Peyer's patch (tissue), 4 donors: ENCODE results near the gene TYMP.

ENCODE experiments used
- CTCF ChIP-seq, 6 experiments: fragments of 450-650 bp in 4 of 6; fragments of 200-600 bp in 2 of 6; sonication (generic) in 1 of 6; IDR thresholded peaks; one replicate each; pipeline ENCODE4 v1.5.1; 2017 to 2019; ENCODE audit warnings: antibody characterized with exemption in 6 of 6, mild to moderate bottlenecking in 3 of 6, moderate library complexity in 1 of 6
- POLR2A ChIP-seq, 2 donors: fragments of 450-650 bp; IDR thresholded peaks; one replicate each; pipeline ENCODE4 v1.5.1; 2017; ENCODE audit warnings: antibody characterized with exemption in 2 of 2, mild to moderate bottlenecking in 2 of 2, moderate library complexity in 2 of 2

DNA sequence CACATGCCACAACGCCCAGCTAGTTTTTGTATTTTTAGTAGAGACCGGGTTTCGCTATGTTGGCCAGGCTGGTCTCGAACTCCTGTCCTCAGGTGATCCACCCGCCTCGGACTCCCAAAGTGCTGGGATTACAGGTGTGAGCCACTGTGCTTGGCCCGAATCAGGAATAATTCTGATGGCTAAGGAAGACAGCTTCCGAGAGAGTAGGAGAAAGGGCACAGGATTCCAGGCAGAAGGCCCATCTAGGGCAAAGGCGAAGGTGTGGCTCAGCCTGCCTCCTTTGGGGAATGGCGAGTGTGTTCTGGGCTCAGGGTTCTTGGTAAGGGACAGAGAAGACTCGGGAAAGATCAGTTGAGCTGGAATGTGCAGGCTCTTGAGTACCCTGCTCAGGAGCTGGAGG, 34.5 kb upstream of the TYMP start:
- TF ChIP-seq CTCF (IDR thresholded peaks at IDR 0.05) (no peak), POLR2A (IDR thresholded peaks at IDR 0.05) (no peak)
